Mucosa of rectum (tissue), 2 donors: Measurements from ENCODE around the gene DLD.
"Not testable (repeated sequence)": the region's sequence is repeated elsewhere in the genome, so short reads cannot be mapped to it uniquely, and the experiment has no call there.

ENCODE experiments used
- H3K27ac ChIP-seq, 2 donors: one replicate each; pipeline ENCODE4 v1.7.0; 2013; ENCODE audit warnings: inconsistent platforms in 2 of 2, low read depth in 2 of 2, low read length in 2 of 2
- H3K27me3 ChIP-seq, 2 donors: one replicate each; pipeline ENCODE4 v1.7.0; 2013; ENCODE audit warnings: low read length in 2 of 2; ENCODE audit not compliant: control insufficient read depth in 2 of 2, insufficient read depth in 2 of 2
- H3K36me3 ChIP-seq, 2 donors: one replicate each; pipeline ENCODE4 v1.7.0; 2013; ENCODE audit warnings: low read length in 2 of 2; ENCODE audit not compliant: control insufficient read depth in 2 of 2, insufficient read depth in 2 of 2
- H3K4me1 ChIP-seq, 2 donors: one replicate each; pipeline ENCODE4 v1.7.0; 2013; ENCODE audit warnings: low read length in 2 of 2, mild to moderate bottlenecking in 1 of 2; ENCODE audit not compliant: control insufficient read depth in 2 of 2, insufficient read depth in 2 of 2
- H3K4me3 ChIP-seq, 2 donors: one replicate each; pipeline ENCODE4 v1.7.0; 2013; ENCODE audit warnings: low read length in 2 of 2
- H3K9ac ChIP-seq, 2 donors: one replicate each; pipeline ENCODE4 v1.7.0; 2013; ENCODE audit warnings: low read length in 2 of 2, low read depth in 1 of 2, mild to moderate bottlenecking in 1 of 2
- H3K9me3 ChIP-seq, 2 donors: one replicate each; pipeline ENCODE4 v1.7.0; 2013; ENCODE audit warnings: low read length in 2 of 2; ENCODE audit not compliant: control insufficient read depth in 2 of 2
- donor health status: healthy.
- donor health status: Normal muscosa, but diverticular disease.

DLD gene

GRCh38 chr7:107874111-107874510 lies 16.9 kb upstream of the DLD start:
- H3K4me3 ChIP-seq: no peak overlapping the region
- H3K27me3 ChIP-seq: no peaks in the 10 kb centered on the region
- no peaks in the 10 kb centered on the region for H3K36me3 ChIP-seq
- no peaks in the 10 kb centered on the region for H3K9me3 ChIP-seq
- no peak overlapping the region for H3K9ac ChIP-seq
- peaks cover 0 to 2% of the 10 kb centered on the region in 2 donors for H3K4me1 ChIP-seq
- H3K27ac ChIP-seq: peak overlapping the region in 1 of 2 donors; percentile 55

DNA sequence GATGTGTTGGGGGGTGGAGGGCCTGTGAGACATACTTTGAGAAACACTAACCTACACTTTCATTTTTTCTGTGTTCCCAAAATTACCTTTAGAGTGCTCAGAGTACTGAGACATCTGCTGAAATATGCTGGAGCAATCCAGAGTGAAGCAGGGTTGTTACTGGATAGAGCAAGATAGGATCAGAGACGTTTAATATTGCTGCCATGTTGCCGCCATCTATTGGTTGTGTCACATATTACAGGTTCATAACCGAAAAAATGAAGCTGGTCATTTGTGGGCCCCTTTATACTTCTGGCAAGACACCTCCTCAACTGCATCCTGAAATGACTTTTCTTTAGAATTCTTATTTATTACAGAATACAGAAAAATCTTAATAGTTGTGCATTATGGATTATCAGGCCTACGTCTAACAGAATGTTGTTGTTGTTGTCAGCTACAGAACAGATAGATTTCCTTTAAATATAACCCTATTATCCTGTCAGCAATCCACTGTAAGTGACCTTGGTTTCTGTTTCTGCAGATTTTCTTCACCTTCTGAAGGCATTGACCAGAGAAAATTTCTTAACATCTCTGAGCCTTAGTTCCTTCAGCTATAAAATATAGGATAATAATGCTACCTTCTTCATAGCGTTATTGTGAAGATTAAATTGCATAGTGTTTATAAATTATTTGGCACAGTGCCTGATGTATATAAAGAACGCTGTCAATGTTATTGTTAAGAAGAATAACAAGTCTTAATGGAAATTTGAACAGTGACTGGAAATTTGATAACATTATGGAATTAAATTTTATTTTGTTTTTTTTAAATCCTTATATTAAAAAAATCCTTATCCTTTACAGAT lies 16.2 kb upstream of the DLD start:
- no peaks in the 10 kb centered on the region for H3K36me3 ChIP-seq
- no peak overlapping the region for H3K9ac ChIP-seq
- H3K27ac ChIP-seq: peak overlapping the region in 1 of 2 donors; percentile 55
- no peak overlapping the region for H3K4me3 ChIP-seq
- peaks cover 0 to 2% of the 10 kb centered on the region in 2 donors for H3K4me1 ChIP-seq
- H3K9me3 ChIP-seq: no peaks in the 10 kb centered on the region
- H3K27me3 ChIP-seq: no peaks in the 10 kb centered on the region

DNA sequence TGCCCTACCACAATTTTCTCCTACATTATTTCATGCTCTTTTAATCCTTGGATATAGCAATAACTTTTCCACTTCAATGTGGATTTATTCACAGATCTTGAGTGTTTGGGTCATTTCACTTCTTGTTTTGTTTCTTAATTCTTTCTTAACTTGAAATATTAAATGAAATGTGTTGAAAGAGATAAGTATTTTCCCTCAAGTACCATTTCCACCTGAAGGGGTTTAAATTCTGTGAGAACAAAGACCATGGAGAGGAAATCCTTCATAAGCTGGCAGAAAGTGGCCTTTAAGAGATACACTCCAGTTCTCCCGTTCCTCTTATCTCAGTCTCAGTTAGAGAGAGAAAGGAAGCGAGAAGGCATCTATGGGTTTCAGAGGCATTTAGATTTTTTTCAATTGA lies 14.1 kb upstream of the DLD start:
- Histone ChIP-seq H3K4me1 (peaks cover 0 to 2% of the 10 kb centered on the region in 2 donors), H3K36me3 (no peaks in the 10 kb centered on the region), H3K27me3 (no peaks in the 10 kb centered on the region), H3K4me3 (no peak overlapping the region), H3K9ac (no peak overlapping the region), H3K9me3 (no peaks in the 10 kb centered on the region), H3K27ac (no peak overlapping the region)

DNA sequence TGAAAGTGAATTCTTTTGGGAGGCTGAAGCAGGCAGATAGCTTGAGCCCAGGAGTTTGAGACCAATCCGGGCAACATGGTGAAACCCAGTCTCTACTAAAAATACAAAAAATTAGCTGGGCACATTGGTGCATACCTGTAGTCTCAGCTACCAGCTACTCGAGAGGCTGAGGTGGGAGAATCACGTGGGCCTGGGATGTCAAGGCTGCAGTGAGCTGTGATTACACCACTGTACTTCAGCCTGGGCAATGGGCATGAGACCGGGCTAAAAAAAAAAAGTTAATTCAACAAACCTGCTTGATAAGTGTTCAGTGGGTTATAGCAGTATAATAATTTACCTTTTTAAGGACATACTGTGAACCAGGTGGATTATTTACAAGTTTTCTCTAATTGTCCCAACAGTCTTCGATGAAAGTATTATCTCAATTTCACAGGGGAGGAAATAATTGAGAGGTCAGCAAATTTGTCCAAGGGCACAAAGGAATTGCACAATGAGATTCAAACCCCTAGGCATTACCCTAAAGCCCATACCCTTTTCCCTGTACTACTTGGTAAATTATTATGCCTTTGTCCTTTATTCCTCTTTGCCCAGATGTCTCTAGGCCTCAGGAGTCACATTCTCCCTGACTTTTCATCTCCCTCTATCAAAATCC lies 13.1 kb upstream of the DLD start:
- Histone ChIP-seq H3K4me1 (peaks cover 0 to 2% of the 10 kb centered on the region in 2 donors), H3K9me3 (no peaks in the 10 kb centered on the region), H3K4me3 (no peak overlapping the region), H3K9ac (no peak overlapping the region), H3K27me3 (no peaks in the 10 kb centered on the region), H3K36me3 (no peaks in the 10 kb centered on the region), H3K27ac (no peak overlapping the region)

- no peak overlapping the region for H3K4me3 ChIP-seq
- H3K9me3 ChIP-seq: no peaks in the 10 kb centered on the region
- H3K4me1 ChIP-seq: peaks cover 0 to 2% of the 10 kb centered on the region in 2 donors
- H3K9ac ChIP-seq: no peak overlapping the region
- H3K27me3 ChIP-seq: no peaks in the 10 kb centered on the region
- H3K36me3 ChIP-seq: no peaks in the 10 kb centered on the region
- H3K27ac ChIP-seq: no peak overlapping the region
Measured at GRCh38 chr7:107878636-107879035, 12.3 kb upstream of the DLD start.

GRCh38 chr7:107879400-107880035 lies 11.5 kb upstream of the DLD start:
- no peaks in the 10 kb centered on the region for H3K27me3 ChIP-seq
- no peak overlapping the region for H3K27ac ChIP-seq
- no peaks in the 10 kb centered on the region for H3K9me3 ChIP-seq
- no peak overlapping the region for H3K9ac ChIP-seq
- H3K36me3 ChIP-seq: no peaks in the 10 kb centered on the region
- H3K4me3 ChIP-seq: no peak overlapping the region
- H3K4me1 ChIP-seq: no peaks in the 10 kb centered on the region

GRCh38 chr7:107882766-107883165 lies 8.2 kb upstream of the DLD start:
- Histone ChIP-seq H3K27ac (no peak overlapping the region), H3K4me3 (no peak overlapping the region), H3K9ac (no peak overlapping the region), H3K36me3 (no peaks in the 10 kb centered on the region), H3K27me3 (no peaks in the 10 kb centered on the region), H3K4me1 (no peaks in the 10 kb centered on the region), H3K9me3 (no peaks in the 10 kb centered on the region)

- no peaks in the 10 kb centered on the region for H3K4me1 ChIP-seq
- H3K27me3 ChIP-seq: no peaks in the 10 kb centered on the region
- no peaks in the 10 kb centered on the region for H3K36me3 ChIP-seq
- no peak overlapping the region for H3K9ac ChIP-seq
- H3K4me3 ChIP-seq: no peak overlapping the region
- H3K27ac ChIP-seq: no peak overlapping the region
- no peaks in the 10 kb centered on the region for H3K9me3 ChIP-seq
Measured at GRCh38 chr7:107884066-107884818, 6.7 kb upstream of the DLD start.

DNA sequence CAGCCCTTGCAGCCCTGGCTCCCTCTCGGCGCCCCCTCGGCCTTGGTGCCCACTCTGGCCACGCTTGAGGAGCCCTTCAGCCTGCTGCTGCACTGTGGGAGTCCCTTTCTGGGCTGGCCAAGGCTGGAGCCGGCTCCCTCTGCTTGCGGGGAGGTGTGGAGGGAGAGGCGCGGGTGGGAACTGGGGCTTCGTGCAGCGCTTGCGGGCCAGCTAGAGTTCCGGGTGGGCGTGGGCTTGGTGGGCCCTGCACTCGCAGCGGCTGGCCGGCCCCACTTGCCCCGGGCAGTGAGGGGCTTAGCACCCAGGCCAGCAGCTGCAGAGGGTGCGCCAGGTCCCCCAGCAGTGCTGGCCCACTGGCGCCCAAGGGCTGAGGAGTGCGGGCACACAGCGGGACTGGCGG lies 3.2 kb upstream of the DLD start:
- H3K9me3 ChIP-seq, H3K9ac ChIP-seq, H3K27ac ChIP-seq, H3K27me3 ChIP-seq, H3K36me3 ChIP-seq, H3K4me3 ChIP-seq: not testable (repeated sequence)
- peaks cover 10 to 11% of the 10 kb centered on the region in 2 donors for H3K4me1 ChIP-seq
